ENCODE data around the gene OCLN. TPM values are rescaled to one million over a fixed set of nuclear protein-coding genes. Genes with fewer than 3 reads are reported as not detected.

Gene OCLN
- total RNA-seq, 2 experiments from 2014 or later = 5.5 to 6.8 TPM

- no peak overlapping the region for H3K27ac ChIP-seq (ENCODE audit: low read depth in 1 of 2, low read length in 2 of 2)
- no peak overlapping the region for H3K4me3 Mint-ChIP-seq
- DNase-seq (no peak), ATAC-seq (ENCODE audit: poor library complexity) (no peak)
- intact Hi-C loops (cut with DNase I, micrococcal nuclease) = no loop called here
- POLR2A ChIA-PET = no interaction called here
- TF ChIP-seq CTCF (IDR thresholded peaks at IDR 0.05) = no peak
- H3K27me3 ChIP-seq (ENCODE audit: control insufficient read depth in 1 of 2, insufficient read depth in 2 of 2, low read length in 2 of 2) = no peaks in the 10 kb centered on the region
- no peaks in the 10 kb centered on the region for H3K4me1 Mint-ChIP-seq (ENCODE audit: low read depth)
- H3K27ac Mint-ChIP-seq = no peak overlapping the region
- no peaks in the 10 kb centered on the region for H3K27me3 Mint-ChIP-seq
- CTCF ChIA-PET = no interaction called here
- H3K36me3 Mint-ChIP-seq (ENCODE audit: low read depth) = no peaks in the 10 kb centered on the region
- no peaks in the 10 kb centered on the region for H3K9me3 Mint-ChIP-seq
- peaks cover 0 to 4% of the 10 kb centered on the region in 2 experiments for H3K9me3 ChIP-seq (ENCODE audit: control insufficient read depth in 1 of 2, insufficient read depth in 1 of 2, low read length in 2 of 2)
- no peak overlapping the region for H3K4me3 ChIP-seq (ENCODE audit: low read length)
- no peaks in the 10 kb centered on the region for H3K4me1 ChIP-seq (ENCODE audit: insufficient read depth, low read length)
- no peaks in the 10 kb centered on the region for H3K36me3 ChIP-seq (ENCODE audit: insufficient read depth, low read length)
Observed at GRCh38 chr5:69516769-69517168, 24.2 kb downstream of the OCLN start.

GRCh38 chr5:69517763-69518212, 25.2 kb downstream of the OCLN start:
- Mint-ChIP-seq H3K27me3 (no peaks in the 10 kb centered on the region), H3K4me3 (no peak overlapping the region), H3K4me1 (ENCODE audit: low read depth) (no peaks in the 10 kb centered on the region), H3K36me3 (ENCODE audit: low read depth) (no peaks in the 10 kb centered on the region), H3K9me3 (no peaks in the 10 kb centered on the region), H3K27ac (no peak overlapping the region)
- ChIA-PET POLR2A (no interaction called here), CTCF (no interaction called here)
- ATAC-seq (ENCODE audit: poor library complexity) (no peak), DNase-seq (no peak)
- Histone ChIP-seq H3K36me3 (ENCODE audit: insufficient read depth, low read length) (no peaks in the 10 kb centered on the region), H3K9me3 (ENCODE audit: control insufficient read depth in 1 of 2, insufficient read depth in 1 of 2, low read length in 2 of 2) (peaks cover 0 to 4% of the 10 kb centered on the region in 2 experiments), H3K27ac (ENCODE audit: low read depth in 1 of 2, low read length in 2 of 2) (no peak overlapping the region), H3K4me3 (ENCODE audit: low read length) (no peak overlapping the region), H3K27me3 (ENCODE audit: control insufficient read depth in 1 of 2, insufficient read depth in 2 of 2, low read length in 2 of 2) (no peaks in the 10 kb centered on the region), H3K4me1 (ENCODE audit: insufficient read depth, low read length) (no peaks in the 10 kb centered on the region)
- TF ChIP-seq CTCF (IDR thresholded peaks at IDR 0.05) = no peak
- intact Hi-C loops (cut with DNase I, micrococcal nuclease) = no loop called here

- no peak for TF ChIP-seq CTCF (IDR thresholded peaks at IDR 0.05)
- no peak overlapping the region for H3K4me3 ChIP-seq (ENCODE audit: low read length)
- no peaks in the 10 kb centered on the region for H3K4me1 ChIP-seq (ENCODE audit: insufficient read depth, low read length)
- ATAC-seq (ENCODE audit: poor library complexity) (no peak), DNase-seq (no peak)
- no peaks in the 10 kb centered on the region for H3K4me1 Mint-ChIP-seq (ENCODE audit: low read depth)
- H3K27ac ChIP-seq (ENCODE audit: low read depth in 1 of 2, low read length in 2 of 2) = no peak overlapping the region
- intact Hi-C loops (cut with DNase I, micrococcal nuclease) = no loop called here
- H3K36me3 ChIP-seq (ENCODE audit: insufficient read depth, low read length) = no peaks in the 10 kb centered on the region
- CTCF ChIA-PET = no interaction called here
- no peaks in the 10 kb centered on the region for H3K9me3 Mint-ChIP-seq
- H3K27ac Mint-ChIP-seq = no peak overlapping the region
- no peaks in the 10 kb centered on the region for H3K27me3 Mint-ChIP-seq
- no peaks in the 10 kb centered on the region for H3K36me3 Mint-ChIP-seq (ENCODE audit: low read depth)
- no peak overlapping the region for H3K4me3 Mint-ChIP-seq
- POLR2A ChIA-PET = interaction anchor here (0.5 to 1.0 kb wide), 2 partner anchors 9 to 113 kb away, joined by 3 read pairs; no protein-coding TSS in a partner anchor
- H3K9me3 ChIP-seq (ENCODE audit: control insufficient read depth in 1 of 2, insufficient read depth in 1 of 2, low read length in 2 of 2) = peaks cover 0 to 4% of the 10 kb centered on the region in 2 experiments
- no peaks in the 10 kb centered on the region for H3K27me3 ChIP-seq (ENCODE audit: control insufficient read depth in 1 of 2, insufficient read depth in 2 of 2, low read length in 2 of 2)
Observed at GRCh38 chr5:69519285-69519684, 26.7 kb downstream of the OCLN start.

All from CD4-positive, alpha-beta T cell (primary cell).